Measurements from ENCODE around the gene ABHD10. TPM values are rescaled to one million over a fixed set of nuclear protein-coding genes. Genes with fewer than 3 reads are reported as not detected.

The ABHD10 gene
- total RNA-seq = 10 to 100 TPM; 27.2 to 41.6 TPM

DNA sequence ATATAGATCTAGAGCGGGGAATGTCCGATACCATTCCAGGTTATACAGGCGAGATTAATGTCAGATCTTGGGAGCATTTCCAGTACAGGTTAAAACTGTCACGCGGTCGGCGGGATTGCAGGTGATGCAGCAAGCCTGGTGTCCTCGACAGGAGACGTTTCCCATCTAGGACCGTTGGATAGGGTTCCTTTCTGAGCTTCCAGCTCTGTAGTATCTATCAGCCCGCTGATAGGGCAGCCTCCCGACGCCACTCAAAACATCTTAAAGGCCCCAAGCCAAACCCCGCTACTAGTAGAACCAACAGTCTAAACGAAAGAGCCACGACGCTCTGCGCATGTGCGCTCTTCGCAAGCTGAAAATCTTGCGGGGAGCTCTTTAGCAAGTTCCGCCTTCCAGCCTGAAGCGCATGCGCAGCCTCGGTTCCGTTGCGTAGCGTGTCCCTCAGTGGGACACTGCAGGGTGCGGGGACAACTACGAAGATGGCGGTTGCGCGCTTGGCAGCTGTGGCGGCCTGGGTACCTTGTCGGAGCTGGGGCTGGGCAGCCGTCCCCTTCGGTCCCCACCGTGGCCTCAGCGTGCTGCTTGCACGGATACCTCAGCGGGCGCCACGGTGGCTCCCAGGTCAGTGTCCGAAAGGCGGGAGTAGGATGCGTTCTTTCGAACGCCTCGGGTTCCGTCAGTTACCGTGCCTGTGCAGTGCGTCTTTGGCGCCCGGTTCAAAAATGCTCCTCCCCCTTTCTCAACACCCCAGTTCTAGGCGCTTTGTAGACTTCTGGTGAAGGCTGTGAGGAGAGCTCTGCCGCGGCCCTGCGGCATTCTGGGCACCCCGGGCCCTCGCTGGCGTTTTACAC, at the start of gene ABHD10:
Gene ABHD10, plus strand, starts transcription at position 444 of the 851 bp plus-strand sequence. Its CDS starts 36 bp downstream, at position 480.
- peak within 1 kb of the TSS; percentile 90 for H3K4me3 Mint-ChIP-seq
- H3K4me1 Mint-ChIP-seq (ENCODE audit: low read depth in 2 of 2) = peaks cover 12 to 20% of the 10 kb centered on the region in 2 donors
- H3K27ac Mint-ChIP-seq = peak within 1 kb of the TSS; percentile 93 to 96
- no peaks in the 10 kb centered on the region for H3K9me3 Mint-ChIP-seq
- ATAC-seq (peak; percentile 98), DNase-seq (ENCODE audit: low spot score) (peak; percentile 98)
- peaks cover 3% of the 10 kb centered on the region for H3K36me3 Mint-ChIP-seq
- no peaks in the 10 kb centered on the region for H3K27me3 Mint-ChIP-seq

DNA sequence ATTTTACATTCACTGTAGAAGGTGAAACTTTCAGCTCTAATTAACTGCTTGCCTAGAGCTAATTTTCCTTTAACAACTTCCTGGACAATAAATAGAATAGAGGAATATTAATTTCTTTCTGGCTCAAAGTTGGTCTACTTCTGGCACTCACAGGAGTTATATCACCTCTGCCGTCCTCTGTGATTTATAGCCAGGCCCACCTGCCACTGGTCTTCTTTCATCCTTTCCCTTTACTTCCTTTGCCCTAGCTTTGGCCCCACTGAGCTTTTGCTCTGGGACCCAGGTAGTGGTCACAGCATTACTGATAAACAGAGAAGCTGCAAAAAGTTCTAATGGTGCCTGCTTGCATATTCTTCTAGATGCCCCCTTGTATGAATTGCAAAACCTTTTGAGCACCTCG, 49.3 kb upstream of the ABHD10 start:
- no peaks in the 10 kb centered on the region for H3K9me3 Mint-ChIP-seq
- no peaks in the 10 kb centered on the region for H3K36me3 Mint-ChIP-seq
- H3K27ac Mint-ChIP-seq = no peak overlapping the region
- no peaks in the 10 kb centered on the region for H3K27me3 Mint-ChIP-seq
- DNase-seq (ENCODE audit: low spot score) (no peak), ATAC-seq (no peak)
- no peak overlapping the region for H3K4me3 Mint-ChIP-seq
- peaks cover 7 to 17% of the 10 kb centered on the region in 2 donors for H3K4me1 Mint-ChIP-seq (ENCODE audit: low read depth in 2 of 2)

DNA sequence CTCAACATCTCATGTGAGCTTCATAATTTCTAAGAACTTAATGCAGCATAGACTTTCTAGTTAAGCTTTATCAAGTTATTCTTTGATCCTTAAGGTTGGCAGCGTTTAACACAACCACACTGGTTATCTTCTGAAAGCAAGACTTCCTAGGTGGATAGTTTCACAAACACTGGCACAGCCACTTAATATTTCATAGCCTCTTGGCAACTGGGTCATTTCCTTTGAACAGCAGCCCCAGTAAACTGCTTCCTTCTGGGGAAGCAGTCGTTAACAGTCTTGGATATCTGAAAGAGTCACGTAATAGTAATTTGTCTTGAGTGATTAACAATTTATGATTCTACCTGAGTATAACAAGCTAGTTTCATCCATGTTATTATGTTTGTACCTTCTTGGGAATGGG, 45.9 kb upstream of the ABHD10 start:
- no peak for ATAC-seq
- Mint-ChIP-seq H3K4me3 (no peak overlapping the region), H3K27me3 (no peaks in the 10 kb centered on the region), H3K27ac (no peak overlapping the region), H3K36me3 (no peaks in the 10 kb centered on the region), H3K4me1 (ENCODE audit: low read depth in 2 of 2) (peaks cover 7 to 19% of the 10 kb centered on the region in 2 donors), H3K9me3 (no peaks in the 10 kb centered on the region)
- no peak for DNase-seq (ENCODE audit: low spot score)

DNA sequence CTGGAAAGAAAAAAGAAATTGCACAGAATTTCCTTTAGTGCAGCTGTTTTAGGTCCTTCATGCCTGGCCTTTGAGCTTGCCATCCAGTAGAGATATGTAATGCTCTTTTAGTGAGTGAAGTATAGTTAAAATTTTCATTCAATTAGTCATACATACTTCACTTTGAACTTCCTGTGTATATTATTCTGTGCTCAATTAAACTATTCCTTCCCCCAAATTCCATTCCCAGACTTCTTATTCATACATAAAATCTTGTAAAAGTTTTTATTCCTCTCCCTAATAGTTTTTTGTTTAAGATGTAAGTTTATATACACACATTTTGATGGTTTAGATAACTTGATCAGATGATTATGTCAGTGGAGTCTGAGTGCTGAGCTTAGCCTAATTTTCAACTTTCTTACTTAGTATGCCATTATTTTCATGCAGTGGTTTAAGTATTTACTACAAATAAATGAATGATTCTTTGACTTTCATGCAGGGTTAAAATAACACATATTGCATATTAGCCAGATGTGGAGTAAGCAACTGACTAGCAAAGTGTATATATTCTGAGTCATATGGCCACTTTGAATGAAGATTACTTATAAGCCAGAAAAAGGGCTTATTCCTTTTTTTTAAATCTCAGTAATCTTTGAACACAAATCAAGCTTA, 42.5 kb upstream of the ABHD10 start:
- Mint-ChIP-seq H3K27me3 (no peaks in the 10 kb centered on the region), H3K4me3 (no peak overlapping the region), H3K36me3 (no peaks in the 10 kb centered on the region), H3K27ac (peak overlapping the region in 1 of 2 donors; percentile 65), H3K4me1 (ENCODE audit: low read depth in 2 of 2) (peaks cover 5 to 12% of the 10 kb centered on the region in 2 donors), H3K9me3 (no peaks in the 10 kb centered on the region)
- DNase-seq (ENCODE audit: low spot score) = no peak
- ATAC-seq = no peak

DNA sequence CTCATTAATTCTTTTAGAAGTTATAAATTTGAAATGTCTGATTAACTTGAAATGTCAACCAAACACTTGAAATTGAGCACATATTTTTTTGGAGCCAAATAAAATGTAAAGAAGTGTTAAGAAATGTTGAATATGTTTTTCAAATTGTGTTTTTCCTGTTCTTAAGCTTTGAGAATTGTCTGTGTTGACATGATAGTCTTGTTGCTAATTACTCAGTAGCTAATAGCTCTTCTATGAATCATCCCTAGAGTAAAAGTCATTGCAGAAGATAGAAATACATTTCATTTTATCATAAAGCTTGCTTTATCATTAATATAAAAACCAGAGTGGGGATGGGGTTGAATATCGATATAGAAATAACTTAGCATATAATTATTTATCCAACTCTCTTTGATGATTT, 41.9 kb upstream of the ABHD10 start:
- DNase-seq (ENCODE audit: low spot score) (no peak), ATAC-seq (no peak)
- H3K36me3 Mint-ChIP-seq = no peaks in the 10 kb centered on the region

DNA sequence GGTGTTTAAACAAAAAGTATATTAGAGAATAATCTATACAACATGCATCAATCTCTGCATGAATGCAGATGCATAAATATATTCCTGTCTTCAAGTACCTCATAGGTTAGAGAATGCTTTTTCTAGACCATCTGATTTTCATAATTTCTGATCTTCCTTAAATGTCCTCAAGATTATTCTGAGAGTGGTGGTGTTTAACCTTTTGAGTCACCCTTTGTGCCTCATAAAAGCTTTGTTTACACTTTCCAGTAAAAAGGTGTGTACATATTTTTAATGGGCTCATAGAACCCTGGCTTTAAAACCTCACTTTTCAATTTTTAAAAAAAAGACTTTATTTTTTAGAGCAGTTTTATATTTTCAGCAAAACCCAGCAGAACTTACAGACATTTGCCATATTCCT, 41.0 kb upstream of the ABHD10 start:
- Mint-ChIP-seq H3K27ac (no peak overlapping the region), H3K36me3 (no peaks in the 10 kb centered on the region), H3K9me3 (no peaks in the 10 kb centered on the region), H3K4me3 (no peak overlapping the region), H3K4me1 (ENCODE audit: low read depth in 2 of 2) (peaks cover 0 to 3% of the 10 kb centered on the region in 2 donors), H3K27me3 (no peaks in the 10 kb centered on the region)
- DNase-seq (ENCODE audit: low spot score) = no peak
- ATAC-seq = no peak

More for the DNA sequence above, 41.9 kb upstream of the ABHD10 start:
- Mint-ChIP-seq H3K9me3 (no peaks in the 10 kb centered on the region), H3K4me1 (ENCODE audit: low read depth in 2 of 2) (peaks cover 0 to 8% of the 10 kb centered on the region in 2 donors), H3K27ac (no peak overlapping the region), H3K4me3 (no peak overlapping the region), H3K27me3 (no peaks in the 10 kb centered on the region)

DNA sequence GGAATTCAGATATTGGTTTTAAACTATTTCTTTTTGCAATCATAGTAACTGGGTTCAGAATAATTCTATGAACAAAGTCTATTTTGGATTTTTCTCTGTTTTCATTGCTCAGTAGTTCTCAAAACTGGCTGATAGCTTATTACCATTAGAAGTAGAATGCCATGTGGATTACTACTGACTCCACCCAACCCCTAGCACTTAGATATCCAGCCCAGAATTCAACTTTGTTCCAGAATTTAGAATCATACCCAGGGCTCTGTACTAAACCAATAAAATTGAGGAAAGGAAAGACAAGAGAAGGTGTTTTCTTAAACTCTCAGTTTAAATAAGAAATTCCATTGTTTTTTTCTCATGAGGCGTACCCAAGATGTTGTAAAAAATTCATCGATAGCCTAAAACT, 39.0 kb upstream of the ABHD10 start:
- Mint-ChIP-seq H3K36me3 (no peaks in the 10 kb centered on the region), H3K4me1 (ENCODE audit: low read depth in 2 of 2) (no peaks in the 10 kb centered on the region), H3K9me3 (no peaks in the 10 kb centered on the region), H3K27ac (no peak overlapping the region), H3K27me3 (no peaks in the 10 kb centered on the region), H3K4me3 (no peak overlapping the region)
- no peak for ATAC-seq
- no peak for DNase-seq (ENCODE audit: low spot score)

DNA sequence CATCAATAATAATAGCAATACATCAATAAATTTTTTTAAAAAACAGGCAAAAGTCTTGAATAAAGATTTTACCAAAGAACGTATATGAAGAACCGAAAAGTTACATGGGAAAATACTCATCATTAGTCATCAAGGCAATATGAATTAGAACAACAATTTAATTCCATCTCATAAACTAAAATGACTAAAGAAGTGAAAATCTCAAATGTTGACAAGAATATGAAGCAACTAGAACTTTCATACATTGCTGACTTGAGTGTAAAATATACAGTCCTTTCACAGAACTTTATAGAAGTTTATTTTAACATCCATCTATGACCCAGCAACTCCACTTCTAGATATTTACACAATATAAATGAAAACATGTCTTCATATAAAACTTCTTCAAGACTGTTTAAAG, 35.3 kb upstream of the ABHD10 start:
- Mint-ChIP-seq H3K36me3 (peaks cover 4% of the 10 kb centered on the region), H3K4me3 (no peak overlapping the region), H3K9me3 (no peaks in the 10 kb centered on the region), H3K27ac (no peak overlapping the region), H3K4me1 (ENCODE audit: low read depth in 2 of 2) (no peaks in the 10 kb centered on the region), H3K27me3 (no peaks in the 10 kb centered on the region)
- no peak for ATAC-seq
- no peak for DNase-seq (ENCODE audit: low spot score)

DNA sequence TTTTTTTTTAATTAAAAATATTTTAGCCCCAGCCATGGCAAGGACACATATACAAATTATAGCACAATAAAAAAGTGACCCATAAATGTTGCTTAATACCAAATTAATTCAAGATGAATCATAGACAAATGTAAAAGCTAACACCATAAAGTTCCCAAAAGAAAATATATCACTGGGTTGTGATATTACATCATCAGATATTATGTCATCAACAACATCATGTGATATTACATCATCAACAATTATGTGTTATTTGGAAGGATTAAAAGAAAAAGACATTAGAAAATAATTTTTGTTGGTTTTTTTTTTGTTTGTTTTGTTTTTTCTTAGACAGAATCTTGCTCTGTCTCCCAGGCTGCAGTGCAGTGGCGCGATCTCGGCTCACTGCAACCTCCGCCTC, 34.5 kb upstream of the ABHD10 start:
- peaks cover 4% of the 10 kb centered on the region for H3K36me3 Mint-ChIP-seq
- no peak overlapping the region for H3K4me3 Mint-ChIP-seq
- H3K27me3 Mint-ChIP-seq = no peaks in the 10 kb centered on the region
- ATAC-seq (no peak), DNase-seq (ENCODE audit: low spot score) (no peak)
- H3K4me1 Mint-ChIP-seq (ENCODE audit: low read depth in 2 of 2) = no peaks in the 10 kb centered on the region
- H3K9me3 Mint-ChIP-seq = no peaks in the 10 kb centered on the region
- H3K27ac Mint-ChIP-seq = no peak overlapping the region

DNA sequence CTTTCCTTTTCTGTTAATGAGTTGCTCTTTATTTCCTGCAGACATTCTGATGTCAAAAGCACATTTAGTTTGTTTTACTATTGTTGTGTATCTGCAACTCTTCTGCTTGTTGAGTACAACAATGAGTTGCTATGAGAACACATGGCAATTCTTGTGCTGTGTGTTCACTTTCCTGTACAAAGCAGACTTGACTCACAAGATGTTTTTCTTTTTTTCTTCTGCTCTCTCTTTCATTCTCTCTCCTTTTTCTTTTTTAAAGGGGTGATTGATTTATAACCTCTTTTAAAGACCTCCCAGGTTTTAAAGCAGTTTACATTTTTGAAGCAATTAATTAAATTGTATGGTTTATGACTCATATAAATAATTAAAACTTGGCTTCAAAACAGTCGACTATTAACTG, 31.6 kb upstream of the ABHD10 start:
- DNase-seq (ENCODE audit: low spot score) (no peak), ATAC-seq (no peak)
- no peaks in the 10 kb centered on the region for H3K27me3 Mint-ChIP-seq
- H3K9me3 Mint-ChIP-seq = no peaks in the 10 kb centered on the region
- H3K27ac Mint-ChIP-seq = no peak overlapping the region
- no peak overlapping the region for H3K4me3 Mint-ChIP-seq
- H3K36me3 Mint-ChIP-seq = peaks cover 8% of the 10 kb centered on the region
- H3K4me1 Mint-ChIP-seq (ENCODE audit: low read depth in 2 of 2) = no peaks in the 10 kb centered on the region

DNA sequence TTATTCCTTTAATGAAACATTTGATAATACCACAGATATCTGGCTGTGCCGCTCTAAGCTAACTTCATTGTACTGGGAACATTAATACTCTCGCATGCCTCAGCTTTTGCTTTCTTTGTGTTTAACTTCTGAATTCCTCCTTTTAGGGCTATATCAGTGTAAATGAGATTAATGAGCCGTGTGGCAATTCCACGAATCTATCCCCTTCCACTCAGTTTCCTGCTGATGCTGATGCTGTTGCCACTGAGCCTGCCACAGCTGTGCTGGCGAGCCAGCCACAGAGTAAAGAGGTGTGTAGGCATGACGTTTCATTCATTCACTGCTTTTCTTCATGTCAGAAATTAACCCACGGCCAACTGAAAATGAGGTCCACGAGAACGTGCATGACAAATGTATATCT, 30.0 kb upstream of the ABHD10 start:
- Mint-ChIP-seq H3K4me1 (ENCODE audit: low read depth in 2 of 2) (no peaks in the 10 kb centered on the region), H3K27me3 (no peaks in the 10 kb centered on the region), H3K27ac (no peak overlapping the region), H3K9me3 (no peaks in the 10 kb centered on the region), H3K4me3 (no peak overlapping the region), H3K36me3 (peaks cover 8% of the 10 kb centered on the region)
- DNase-seq (ENCODE audit: low spot score) (no peak), ATAC-seq (no peak)

DNA sequence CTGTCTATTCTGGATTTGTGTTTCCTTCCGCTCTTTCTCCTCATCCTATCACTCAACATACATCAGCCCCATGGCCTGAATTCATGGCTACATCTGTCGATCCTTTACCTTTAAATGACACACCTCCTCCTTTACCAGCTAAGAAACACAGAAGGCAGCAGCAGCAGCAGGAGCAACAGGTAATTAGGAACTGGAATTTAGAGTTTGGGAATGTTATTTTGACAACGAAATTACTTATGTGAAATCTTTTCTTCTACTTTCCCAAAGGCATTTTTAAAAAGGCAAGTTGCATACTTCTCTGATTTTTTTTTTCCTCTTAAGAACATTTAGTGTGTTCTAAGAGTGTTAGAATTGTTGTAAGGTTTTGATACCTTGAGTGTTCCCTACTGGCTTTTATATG, 29.1 kb upstream of the ABHD10 start:
- no peak overlapping the region for H3K4me3 Mint-ChIP-seq
- ATAC-seq = no peak

DNA sequence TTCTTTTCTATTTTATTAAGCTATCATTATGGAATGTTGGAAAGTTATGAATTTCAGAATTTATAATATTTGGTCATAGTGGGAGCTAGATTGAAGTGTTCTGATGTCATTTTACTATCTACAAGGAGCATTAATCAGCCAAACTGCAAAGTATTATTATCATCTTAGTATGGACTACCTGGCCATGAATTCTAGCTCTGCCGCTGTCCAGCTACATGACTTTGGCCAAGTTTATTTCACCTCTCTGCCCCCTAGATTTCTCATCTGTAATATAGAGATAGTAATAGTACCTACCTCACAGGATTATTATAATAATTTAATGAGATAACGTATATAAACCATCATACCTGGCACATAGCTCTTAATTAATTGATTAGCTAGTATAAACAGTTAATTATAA, 27.8 kb upstream of the ABHD10 start:
- peaks cover 5% of the 10 kb centered on the region for H3K36me3 Mint-ChIP-seq
- DNase-seq (ENCODE audit: low spot score) (no peak), ATAC-seq (no peak)
- H3K27ac Mint-ChIP-seq = no peak overlapping the region
- no peaks in the 10 kb centered on the region for H3K27me3 Mint-ChIP-seq
- no peaks in the 10 kb centered on the region for H3K4me1 Mint-ChIP-seq (ENCODE audit: low read depth in 2 of 2)
- H3K9me3 Mint-ChIP-seq = no peaks in the 10 kb centered on the region
- H3K4me3 Mint-ChIP-seq = no peak overlapping the region

More for the DNA sequence above, 29.1 kb upstream of the ABHD10 start:
- Mint-ChIP-seq H3K4me1 (ENCODE audit: low read depth in 2 of 2) (no peaks in the 10 kb centered on the region), H3K36me3 (peaks cover 8% of the 10 kb centered on the region), H3K27ac (no peak overlapping the region), H3K9me3 (no peaks in the 10 kb centered on the region), H3K27me3 (no peaks in the 10 kb centered on the region)
- no peak for DNase-seq (ENCODE audit: low spot score)

DNA sequence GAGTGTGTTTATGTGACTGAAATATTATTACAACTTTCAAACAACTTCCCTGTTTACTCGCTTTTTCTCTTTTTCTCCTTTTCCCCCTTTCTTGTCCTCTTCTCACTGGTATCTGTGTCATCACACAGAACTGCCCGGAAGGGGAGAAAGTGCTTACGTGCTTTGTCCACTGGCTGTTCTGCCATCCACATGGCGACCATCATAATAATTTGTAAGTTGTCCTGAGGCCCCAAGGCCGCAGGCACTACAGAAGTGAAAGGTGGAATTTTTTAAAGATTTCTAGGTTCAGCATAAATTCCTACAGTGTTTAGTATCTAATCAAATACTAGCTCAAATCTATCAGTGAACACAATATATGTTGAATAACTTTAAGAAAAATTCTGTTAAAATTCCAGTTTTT, 26.7 kb upstream of the ABHD10 start:
- H3K36me3 Mint-ChIP-seq = peaks cover 5% of the 10 kb centered on the region
- no peaks in the 10 kb centered on the region for H3K4me1 Mint-ChIP-seq (ENCODE audit: low read depth in 2 of 2)
- DNase-seq (ENCODE audit: low spot score) (no peak), ATAC-seq (no peak)
- no peaks in the 10 kb centered on the region for H3K27me3 Mint-ChIP-seq
- H3K4me3 Mint-ChIP-seq = no peak overlapping the region
- no peaks in the 10 kb centered on the region for H3K9me3 Mint-ChIP-seq
- no peak overlapping the region for H3K27ac Mint-ChIP-seq

All from natural killer cell treated with Interleukin-12 subunit alpha and Interleukin-12 subunit beta and Interleukin-15 and Interleukin-18, amount 100 ng/mL, for 72 hours (primary cell).